Activated CD8-positive, alpha-beta memory T cell treated with anti-CD3 and anti-CD28 coated beads for 48 hours (primary cell): ENCODE data around the gene ASF1B.

ENCODE experiments used
- DNase-seq, 3 experiments: peaks; one replicate each; pipeline ENCODE4 v3.0.0-alpha.2; 2020; ENCODE audit warnings: low read depth in 2 of 3, low spot score in 2 of 3

The ASF1B gene

DNA sequence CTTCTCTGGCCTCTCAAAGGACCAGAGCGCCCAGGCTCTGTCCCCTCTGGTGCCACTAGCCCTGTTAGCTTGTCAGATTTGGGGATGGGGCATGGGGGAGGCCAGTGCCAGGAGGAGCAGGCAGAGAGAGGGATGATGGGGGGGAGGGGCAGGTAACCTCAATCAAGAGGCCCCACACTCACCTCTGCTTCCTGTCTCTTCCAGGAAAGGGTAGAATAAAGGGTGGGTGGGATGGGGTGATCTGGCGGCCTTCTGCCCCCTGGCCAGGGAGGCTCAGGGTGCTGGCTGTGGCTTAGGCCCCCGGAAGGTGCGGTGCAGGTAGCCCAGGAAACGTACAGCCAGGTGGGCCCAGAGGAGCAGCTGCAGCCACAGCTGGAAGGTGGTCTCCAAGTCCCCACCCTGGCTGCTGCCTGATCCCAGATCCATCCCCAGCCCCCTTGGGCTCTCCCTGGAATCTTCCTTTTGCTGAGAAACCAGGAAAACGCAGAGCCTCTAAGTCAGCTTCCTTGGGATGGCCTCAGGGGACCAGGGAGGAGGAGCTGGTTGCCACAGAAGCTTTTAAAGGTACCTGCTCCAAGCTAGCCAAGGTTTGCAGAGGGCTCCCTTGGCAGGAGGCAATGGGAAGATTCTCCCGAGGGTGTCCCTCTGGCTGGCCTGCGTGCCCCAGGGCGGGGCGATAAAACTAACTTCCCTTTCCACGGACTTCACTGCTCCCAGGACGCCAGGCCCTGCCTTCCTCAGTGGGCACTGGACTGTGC lies 24.2 kb downstream of the ASF1B start:
- no peak for DNase-seq

DNA sequence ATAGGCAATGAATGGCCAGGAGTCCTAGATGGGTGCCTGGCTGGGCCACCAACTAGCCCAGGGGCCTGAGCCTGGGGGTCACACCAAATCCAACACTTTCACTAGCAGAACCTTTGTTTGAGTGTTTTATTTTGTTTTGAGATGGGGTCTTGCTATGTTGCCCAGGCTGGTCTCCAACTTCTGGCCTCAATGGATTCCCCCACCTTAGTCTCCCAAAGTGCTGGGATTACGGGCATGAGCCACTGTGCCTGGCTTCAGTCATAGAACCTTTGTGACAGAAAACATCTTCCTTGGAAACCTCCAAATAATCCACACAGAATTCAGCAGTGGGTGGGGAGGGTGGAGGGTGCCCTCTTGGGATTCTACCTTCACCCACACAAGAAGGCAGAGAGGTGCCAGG lies 24.9 kb downstream of the ASF1B start:
- DNase-seq = no peak

DNA sequence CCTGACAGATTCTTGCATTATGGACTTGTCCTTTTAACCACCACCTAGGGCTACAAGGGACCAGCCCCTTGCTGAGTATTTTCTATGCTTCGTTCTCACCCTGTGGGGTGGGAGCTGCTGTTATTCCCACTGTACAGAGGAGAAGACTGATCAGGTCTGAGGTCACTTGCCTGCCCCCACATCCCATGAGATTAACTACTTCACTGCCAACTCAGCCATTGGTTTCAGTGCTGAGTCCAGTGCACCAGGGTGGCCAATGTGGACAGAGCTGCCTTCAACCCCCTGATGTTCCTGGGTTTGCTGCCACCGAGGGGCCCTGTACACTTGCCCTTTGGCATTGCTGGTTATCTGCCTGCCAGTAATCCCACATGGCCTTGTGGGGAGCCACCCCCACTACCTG lies 25.7 kb downstream of the ASF1B start:
- no peak for DNase-seq

DNA sequence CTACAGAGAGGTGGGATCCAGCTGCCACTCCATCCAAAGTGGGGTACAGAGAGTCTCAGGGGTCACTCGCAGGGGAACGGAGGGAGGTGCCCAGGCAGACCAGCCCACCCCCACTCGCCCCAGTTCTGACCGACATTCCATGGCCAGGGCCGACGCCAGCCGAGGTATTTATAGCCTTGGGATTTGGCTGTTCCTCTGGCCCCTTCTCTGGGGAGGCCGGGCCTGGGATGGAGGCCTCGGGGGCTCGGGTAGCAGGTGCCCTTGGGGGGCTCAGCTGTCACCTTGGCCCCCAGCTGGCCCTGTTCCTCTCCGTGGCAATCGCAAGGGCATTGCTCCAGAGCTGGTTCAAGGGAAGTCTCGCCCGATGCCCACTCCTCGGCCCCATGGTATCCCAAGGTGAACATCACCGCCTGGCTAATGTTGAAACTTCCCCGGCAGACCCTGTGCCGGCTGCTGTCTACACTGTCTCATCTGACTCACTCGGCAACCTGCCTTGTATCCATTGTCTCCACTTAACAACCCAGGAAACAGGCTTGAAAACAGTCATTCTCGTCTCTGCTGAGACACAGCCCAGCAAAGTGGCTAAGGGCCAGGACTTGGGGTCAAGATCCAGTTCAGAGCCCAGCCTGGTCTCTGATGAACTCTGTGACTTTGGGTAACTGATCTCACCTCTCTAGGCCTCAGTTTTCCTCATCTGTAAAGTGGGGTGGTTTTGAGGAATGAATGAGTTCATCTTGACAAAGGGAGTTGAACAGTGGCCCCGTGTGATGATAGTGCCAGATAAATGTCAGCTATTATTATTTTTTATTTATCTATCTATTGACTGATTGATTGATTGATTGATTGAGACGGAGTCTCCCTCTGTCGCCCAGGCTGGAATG lies 28.6 kb downstream of the ASF1B start:
- no peak for DNase-seq

DNA sequence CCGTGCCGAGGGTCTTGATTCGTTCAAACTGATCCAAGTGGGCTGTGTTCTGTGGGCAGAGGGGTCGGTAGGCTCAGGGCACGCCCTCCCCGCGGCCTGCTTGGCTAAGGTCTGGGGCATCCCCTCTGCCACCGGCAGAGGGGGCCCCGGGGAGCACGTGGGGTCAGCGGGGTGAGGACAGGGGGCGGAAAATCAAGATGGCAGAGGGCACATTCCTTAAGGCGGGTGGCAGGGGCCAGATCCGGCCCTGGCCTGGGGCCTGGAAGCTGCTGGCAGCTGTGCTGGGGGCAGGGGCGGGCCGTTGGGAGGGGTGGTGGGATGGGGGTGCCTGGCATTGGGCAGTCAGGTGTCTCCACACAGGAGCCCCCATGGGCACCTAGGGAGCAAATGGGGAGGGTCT lies 29.5 kb downstream of the ASF1B start:
- no peak for DNase-seq

DNA sequence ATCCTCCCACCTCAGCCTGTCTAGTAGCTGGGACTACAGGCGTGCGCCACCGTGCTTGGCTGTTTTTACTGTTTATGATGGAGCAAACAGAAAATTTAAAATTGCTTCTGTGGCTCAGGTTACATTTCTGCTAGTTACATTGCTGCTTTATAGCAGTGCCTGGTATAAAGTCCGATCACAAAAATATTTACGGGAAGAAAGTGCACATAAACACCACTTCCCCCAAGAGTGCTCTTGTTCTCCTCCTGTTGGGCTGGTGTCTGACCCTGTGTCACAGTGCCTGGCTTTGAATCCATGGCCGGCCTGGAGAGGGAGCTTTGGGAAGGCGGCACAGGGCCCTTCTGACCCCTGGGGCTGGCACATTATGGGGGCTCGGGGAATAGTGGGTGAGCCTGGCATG lies 30.7 kb downstream of the ASF1B start:
- no peak for DNase-seq

DNA sequence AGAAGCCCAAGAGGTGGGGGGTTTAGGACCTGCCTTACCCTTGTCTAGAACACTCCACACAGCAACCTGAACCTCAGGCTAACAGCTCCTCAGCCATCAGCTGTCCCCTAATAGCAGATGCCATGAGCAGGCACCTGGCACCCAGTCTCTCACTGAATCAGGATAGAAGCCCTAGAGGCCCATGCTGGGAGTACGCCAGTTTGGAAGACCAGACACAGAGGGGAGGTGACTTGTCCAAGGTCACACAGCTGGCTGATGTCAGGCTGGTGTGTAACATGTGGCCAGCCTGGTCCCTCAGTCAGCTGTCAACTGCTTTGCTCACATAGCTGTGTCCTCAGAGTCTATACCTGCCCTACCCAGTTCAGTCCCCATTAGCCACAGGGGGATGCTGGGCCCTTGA lies 33.1 kb downstream of the ASF1B start:
- no peak for DNase-seq

DNA sequence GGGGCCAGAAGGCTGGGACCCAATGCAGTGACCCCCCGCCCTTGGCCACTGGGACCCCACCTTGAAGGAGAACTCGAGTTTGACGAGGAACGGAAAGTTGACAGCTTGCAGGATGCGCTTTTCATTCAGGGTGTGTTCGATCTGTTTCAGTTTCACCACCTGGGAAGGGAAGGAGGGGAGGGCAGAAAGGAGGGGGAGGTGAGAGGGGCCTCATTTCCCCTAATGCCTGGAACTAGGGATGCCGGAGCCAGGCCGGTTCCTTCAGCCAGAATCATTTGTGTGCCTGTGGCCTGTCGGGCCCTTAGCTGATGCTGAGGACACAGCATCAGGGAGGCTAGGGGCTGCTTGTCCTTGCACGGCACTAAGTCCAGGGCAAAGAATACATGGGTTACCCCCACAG lies 33.6 kb downstream of the ASF1B start:
- no peak for DNase-seq

DNA sequence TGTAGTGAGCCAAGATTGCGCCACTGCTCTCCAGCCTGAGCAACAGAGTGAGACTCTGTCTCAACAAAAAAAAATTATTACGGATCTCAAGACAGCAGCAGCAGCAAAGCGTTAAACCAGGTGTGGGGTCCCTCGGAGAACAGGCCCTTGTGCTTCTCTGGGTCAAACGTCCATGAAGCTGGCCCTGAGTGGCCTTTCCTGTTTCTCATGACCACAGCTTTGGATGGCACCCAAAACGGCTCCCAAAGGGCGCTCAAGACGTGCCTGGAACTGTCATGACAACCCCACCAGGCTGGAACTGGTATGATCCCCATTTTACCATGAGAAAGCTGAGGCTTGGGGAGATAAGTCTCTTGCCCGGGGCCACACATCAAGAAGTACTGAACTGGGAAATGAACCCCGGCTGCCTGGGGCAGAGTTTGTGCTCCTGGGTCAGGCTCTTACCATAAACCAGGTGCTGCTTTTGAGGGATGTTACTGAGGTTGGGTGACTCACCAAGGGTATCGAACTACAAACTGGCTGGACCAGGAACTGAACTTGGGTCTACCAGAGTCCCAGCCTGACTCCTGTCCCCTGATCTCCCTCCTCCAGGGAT lies 34.2 kb downstream of the ASF1B start:
- DNase-seq = no peak

DNA sequence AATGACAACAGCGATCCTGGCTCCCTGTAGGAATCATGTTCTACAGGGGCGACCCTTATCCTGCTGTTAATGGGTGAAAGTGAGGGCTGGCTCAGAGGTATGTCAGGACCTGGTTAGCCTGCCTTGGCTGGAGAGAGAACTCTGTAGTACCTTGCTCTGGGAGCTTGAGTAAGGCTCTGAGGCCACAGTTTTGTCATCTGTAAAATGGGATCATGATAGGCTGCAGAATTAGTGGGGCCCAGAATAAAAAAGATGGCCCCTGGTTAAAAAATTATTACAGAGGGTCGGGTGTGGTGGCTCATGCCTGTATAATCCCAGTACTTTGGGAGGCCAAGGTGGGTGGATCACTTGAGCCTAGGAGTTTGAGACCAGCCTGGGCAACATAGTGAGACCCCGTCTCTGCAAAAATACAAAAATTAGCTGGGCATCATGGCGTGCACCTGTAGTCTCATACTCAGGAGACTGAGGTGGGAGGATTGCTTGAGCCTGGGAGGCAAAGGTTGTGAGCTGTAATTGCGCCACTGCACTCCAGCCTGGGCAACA lies 35.3 kb downstream of the ASF1B start:
- no peak for DNase-seq

DNA sequence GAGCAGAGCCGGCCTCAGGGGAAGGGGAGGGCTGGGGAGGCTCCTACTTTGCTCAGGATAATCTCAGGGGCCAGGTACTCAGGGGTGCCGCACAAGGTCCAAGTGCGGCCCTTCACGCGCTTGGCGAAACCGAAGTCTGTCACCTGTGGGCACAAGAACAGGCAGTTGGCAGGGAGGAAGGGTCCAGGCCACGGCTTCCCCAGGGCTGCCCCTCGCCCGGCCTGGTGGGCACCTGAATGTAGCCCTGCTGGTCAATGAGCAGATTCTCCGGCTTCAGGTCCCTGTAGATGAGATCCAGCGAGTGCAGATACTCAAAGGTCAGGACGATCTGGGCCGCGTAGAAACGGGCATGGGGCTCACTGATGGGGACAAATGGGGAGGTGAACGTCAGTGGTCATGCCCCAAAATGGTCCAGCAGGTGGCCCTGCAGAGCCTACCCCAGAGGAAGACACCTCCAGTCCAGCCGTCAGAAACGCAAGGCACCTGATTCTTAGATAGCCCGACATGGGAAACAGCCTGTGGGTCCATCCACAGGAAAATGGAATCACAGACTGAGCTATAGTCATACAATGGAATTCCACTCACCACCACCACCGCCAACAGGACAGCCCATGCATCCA lies 38.7 kb downstream of the ASF1B start:
- DNase-seq = no peak

DNA sequence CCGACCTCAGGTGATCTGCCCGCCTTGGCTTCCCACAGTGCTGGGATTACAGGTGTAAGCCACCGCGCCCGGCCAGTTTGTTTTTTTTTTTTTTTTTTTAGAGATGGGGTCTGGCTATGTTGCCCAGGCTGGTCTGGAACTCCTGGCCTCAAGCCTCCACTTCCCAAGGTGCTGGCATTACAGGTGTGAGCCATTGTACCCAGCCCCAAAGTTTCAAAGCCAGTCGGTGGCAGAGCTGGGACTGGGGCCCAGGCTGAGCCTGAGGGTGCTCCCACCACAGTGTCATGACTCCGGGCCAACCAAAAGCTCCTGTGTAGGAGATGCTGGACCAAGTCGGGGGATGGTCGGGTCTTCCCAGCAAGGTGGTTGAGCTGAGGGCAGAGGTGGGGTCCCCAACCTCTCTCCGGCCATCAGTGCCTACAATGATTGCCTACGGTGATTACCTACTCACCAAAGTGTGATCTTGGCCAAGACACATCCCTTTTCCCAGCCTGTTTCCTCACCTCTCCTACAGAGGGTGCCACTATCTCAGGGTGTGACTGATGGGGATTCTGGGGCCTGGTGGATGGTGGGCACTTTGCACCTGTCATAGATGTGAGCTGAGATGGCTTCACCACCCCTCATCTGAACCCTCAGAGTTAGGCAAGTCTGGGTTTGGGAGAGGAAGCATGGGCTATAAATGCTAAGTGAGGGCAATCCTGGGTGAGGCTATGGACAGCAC lies 40.0 kb downstream of the ASF1B start:
- no peak for DNase-seq

DNA sequence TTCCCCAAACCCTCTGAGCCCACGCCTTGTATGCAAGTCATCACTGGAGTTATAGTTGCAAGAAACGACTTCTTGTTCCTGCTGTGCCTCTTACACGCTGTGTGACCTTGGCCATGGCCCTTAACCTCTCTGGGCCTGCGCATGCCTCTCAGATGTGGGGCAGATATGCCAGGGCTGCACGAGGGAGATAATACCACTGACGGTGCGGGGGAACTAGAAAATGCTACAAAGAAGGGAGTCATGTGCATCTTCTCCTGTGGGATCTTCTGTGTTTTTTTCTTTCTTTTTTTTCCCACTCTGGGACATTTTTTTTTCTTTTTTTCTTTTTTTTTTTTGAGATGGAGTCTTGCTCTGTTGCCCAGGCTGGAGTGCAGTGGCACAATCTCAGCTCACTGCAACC lies 41.5 kb downstream of the ASF1B start:
- DNase-seq = no peak

DNA sequence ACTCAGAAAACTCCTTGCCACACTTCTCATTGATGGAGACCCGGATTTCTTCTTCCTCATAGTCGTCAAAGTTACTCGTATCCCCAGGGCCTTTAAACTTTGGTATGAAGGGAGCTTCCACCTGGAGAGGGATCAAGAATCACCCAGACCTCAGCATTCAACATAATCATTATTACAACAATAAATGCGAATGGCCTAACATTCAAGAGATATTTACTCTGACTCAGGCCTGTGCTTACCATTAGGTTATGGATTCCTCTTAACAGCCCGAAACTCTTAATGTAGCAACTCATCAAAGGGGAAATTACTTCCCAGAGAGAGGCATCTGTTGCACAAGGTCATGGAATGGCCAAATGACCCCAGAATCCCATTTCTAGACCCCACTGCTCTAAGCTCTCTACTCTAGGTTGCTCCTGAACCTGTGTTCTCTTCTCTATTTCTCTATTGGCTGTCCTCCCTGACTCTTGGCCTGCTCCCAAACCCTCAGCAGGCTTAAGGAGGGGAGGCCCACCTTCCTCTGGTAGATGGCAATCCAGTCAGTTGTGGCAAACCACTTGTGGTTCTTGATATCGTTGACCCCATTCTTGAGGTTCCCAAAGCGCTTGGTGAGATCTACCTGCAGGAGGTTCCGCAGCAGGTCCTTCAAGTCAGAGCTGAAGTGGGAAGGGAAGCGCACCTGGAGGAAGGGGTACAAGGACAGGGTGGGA lies 43.1 kb downstream of the ASF1B start:
- no peak for DNase-seq

DNA sequence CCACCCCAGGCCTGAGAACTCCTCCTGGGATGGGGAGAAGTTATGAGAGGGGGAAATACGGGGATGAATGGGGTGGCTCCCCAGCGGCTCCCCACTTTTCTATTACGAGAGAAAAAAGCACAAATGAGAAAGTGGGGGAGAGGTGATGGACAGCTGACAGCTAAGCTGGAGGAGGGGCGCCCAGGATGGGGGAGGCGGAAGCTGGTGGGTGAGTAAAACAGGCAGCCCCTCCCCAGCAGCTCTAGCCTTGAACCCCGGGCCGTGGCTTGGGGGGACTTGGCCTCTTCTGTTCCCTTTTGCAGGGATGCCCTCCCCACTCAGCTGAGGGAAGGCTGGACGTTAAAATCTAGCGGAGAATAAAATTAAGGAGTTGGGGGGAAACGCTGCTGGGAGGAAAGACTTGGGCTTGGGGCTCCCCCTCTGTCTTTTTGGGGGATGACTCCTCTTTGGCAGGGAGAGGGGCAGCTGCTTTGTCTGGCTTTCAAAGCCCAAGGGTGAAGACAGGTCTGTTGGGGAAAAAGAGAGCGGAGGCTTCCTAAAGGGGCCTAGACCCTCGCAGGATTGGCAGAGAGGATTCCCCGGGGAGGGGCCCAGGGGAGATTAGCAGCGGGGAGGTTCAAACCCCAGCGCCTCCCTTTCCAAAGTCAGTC lies 44.5 kb downstream of the ASF1B start:
- DNase-seq = no peak

DNA sequence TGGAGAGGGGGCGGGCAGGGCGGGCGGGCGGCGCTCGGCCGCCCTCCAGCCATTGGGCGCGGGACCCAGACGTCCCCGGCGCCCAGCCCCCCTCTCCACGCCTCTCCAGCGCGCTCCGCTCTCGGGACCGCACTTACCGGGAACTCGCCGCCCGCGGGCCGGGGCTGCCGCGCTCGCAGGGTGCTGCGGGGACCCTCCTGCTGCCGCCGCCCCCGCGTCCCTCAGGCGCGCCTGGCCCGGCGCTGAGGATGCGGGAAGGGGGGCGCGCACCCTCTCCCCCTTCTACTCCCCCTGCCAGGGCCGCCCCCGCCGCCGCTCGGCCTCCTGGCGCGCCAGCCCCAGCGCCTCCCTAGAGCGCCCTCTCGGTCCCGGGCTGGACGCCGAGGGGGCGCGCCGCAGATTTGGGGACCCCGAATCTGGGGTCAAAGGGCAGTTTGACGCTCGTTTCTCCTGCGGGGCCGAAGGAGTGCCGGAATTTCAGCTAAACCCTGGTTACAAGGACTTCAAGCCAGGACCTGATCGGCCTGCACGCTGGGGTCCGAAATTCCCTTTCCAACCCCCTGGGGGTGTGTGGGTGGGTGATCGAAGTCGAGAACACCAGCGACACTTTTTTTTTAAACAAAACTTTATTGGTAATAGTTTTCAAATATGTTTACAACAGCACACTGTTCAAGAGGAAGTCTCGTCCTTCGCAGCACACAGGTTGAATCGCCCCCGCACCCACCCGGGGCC lies 45.1 kb downstream of the ASF1B start:
- peak in 1 of 3 experiments; percentile 57 for DNase-seq

DNA sequence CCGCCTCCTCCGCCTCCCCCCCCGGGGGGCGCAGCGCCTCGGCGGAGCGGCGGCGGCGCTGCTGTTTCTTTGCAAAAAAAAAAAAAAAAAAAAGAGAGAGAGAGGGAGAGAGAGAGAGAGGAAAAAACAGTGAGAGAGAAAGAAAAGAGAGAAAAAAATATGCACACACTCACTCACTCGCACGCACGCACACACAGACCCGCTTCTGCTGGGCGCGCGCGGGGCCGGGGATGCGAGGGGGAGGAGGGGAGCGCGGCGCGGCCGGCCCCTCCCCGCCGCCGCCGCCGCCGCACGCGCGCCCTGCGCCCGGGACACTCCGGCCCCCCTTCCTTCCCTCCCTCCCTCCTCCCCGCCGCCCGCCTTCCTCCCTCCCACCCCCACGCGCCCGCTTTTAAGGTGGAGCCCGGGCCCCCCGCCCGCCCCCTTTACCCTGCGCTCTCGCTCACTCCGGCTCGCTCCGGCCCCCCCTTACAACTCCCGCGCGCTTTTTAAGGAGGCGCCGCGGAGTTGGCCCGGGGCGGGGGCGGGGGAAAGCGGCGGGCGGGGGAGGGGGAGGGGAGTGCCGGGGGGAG lies 45.8 kb downstream of the ASF1B start, which contains the start of gene SAMD1:
Gene SAMD1 (minus strand): TSS at position 243 of the 572 bp plus-strand sequence.
- peak in 1 of 3 experiments; percentile 46 for DNase-seq
